SJCRH30 (cell line): ENCODE data around the gene CSN2. TPM values are rescaled to one million over a fixed set of nuclear protein-coding genes. Genes with fewer than 3 reads are reported as not detected.
A peak's percentile ranks its signal among the peaks of the same experiment; 100 is the strongest.

Source experiments
- DNase-seq, 2 experiments: peaks; one replicate each; pipeline ENCODE4 v3.0.0-alpha.2; 2015 to 2020
- H3K27ac ChIP-seq: fragments of 250-450 bp; sonication (Bioruptor Pico); 2 replicates; pipeline ENCODE4 v1.5.1; 2020; ENCODE audit warnings: mild to moderate bottlenecking, moderate library complexity
- H3K27me3 ChIP-seq: fragments of 250-450 bp; sonication (Bioruptor Pico); 2 replicates; pipeline ENCODE4 v1.5.1; 2020; ENCODE audit warnings: mild to moderate bottlenecking, moderate library complexity
- H3K36me3 ChIP-seq: fragments of 250-450 bp; sonication (Bioruptor Pico); 2 replicates; pipeline ENCODE4 v1.5.1; 2020; ENCODE audit warnings: mild to moderate bottlenecking, moderate library complexity
- H3K4me1 ChIP-seq: fragments of 250-450 bp; sonication (Bioruptor Pico); 2 replicates; pipeline ENCODE4 v1.5.1; 2020; ENCODE audit warnings: mild to moderate bottlenecking, moderate library complexity
- H3K4me3 ChIP-seq: fragments of 250-450 bp; sonication (Bioruptor Pico); 2 replicates; pipeline ENCODE4 v1.5.1; 2020; ENCODE audit warnings: mild to moderate bottlenecking, moderate library complexity
- H3K9me3 ChIP-seq: fragments of 250-450 bp; sonication (Bioruptor Pico); replicated peaks from 2 replicates; pipeline ENCODE4 v1.5.1; 2020; ENCODE audit warnings: mild to moderate bottlenecking, moderate library complexity
- total RNA-seq: library from RNA; depleted of rRNA; stranded (reverse); fragments of >200 nt; shearing (Covaris generic); gene quantifications from 2 replicates; pipeline ENCODE4 v1.2.3, GENCODE V29; 2014; rRNA removed

Gene CSN2
- total RNA-seq, result 0.13 TPM in 1 of 2 replicates, not detected in the other

GRCh38 chr4:69965628-69966027, at the start of gene CSN2:
TSS of gene CSN2 (minus strand) at chr4:69965728. CDS start at chr4:69960995, 4,733 bp downstream.
- no peaks in the 10 kb centered on the region for H3K4me1 ChIP-seq
- no peaks in the 10 kb centered on the region for H3K27me3 ChIP-seq
- DNase-seq, result no peak
- no peak within 1 kb of the TSS for H3K27ac ChIP-seq
- no peaks in the 10 kb centered on the region for H3K9me3 ChIP-seq
- no peaks in the 10 kb centered on the region for H3K36me3 ChIP-seq
- H3K4me3 ChIP-seq, result no peak within 1 kb of the TSS

- H3K9me3 ChIP-seq, result no peaks in the 10 kb centered on the region
- no peaks in the 10 kb centered on the region for H3K36me3 ChIP-seq
- no peaks in the 10 kb centered on the region for H3K27me3 ChIP-seq
- H3K4me1 ChIP-seq, result no peaks in the 10 kb centered on the region
- DNase-seq, result no peak
- H3K27ac ChIP-seq, result no peak overlapping the region
- no peak overlapping the region for H3K4me3 ChIP-seq
Measured at GRCh38 chr4:70008771-70009170, 43.2 kb upstream of the CSN2 start.

GRCh38 chr4:70002507-70002906, 37.0 kb upstream of the CSN2 start:
- no peaks in the 10 kb centered on the region for H3K4me1 ChIP-seq
- no peak overlapping the region for H3K27ac ChIP-seq
- no peaks in the 10 kb centered on the region for H3K9me3 ChIP-seq
- H3K27me3 ChIP-seq, result no peaks in the 10 kb centered on the region
- DNase-seq, result no peak
- no peak overlapping the region for H3K4me3 ChIP-seq
- H3K36me3 ChIP-seq, result no peaks in the 10 kb centered on the region

- H3K4me1 ChIP-seq, result peaks cover 2% of the 10 kb centered on the region
- no peaks in the 10 kb centered on the region for H3K36me3 ChIP-seq
- H3K9me3 ChIP-seq, result no peaks in the 10 kb centered on the region
Measured at GRCh38 chr4:70000711-70001110, 35.2 kb upstream of the CSN2 start.

GRCh38 chr4:69999420-69999819, 33.9 kb upstream of the CSN2 start:
- no peak overlapping the region for H3K27ac ChIP-seq
- H3K9me3 ChIP-seq, result no peaks in the 10 kb centered on the region
- H3K36me3 ChIP-seq, result no peaks in the 10 kb centered on the region
- peaks cover 4% of the 10 kb centered on the region for H3K4me1 ChIP-seq
- H3K27me3 ChIP-seq, result no peaks in the 10 kb centered on the region
- no peak overlapping the region for H3K4me3 ChIP-seq
- DNase-seq, result no peak

More at GRCh38 chr4:70000711-70001110, 35.2 kb upstream of the CSN2 start:
- no peaks in the 10 kb centered on the region for H3K27me3 ChIP-seq
- no peak overlapping the region for H3K27ac ChIP-seq
- no peak for DNase-seq
- H3K4me3 ChIP-seq, result no peak overlapping the region

- no peaks in the 10 kb centered on the region for H3K27me3 ChIP-seq
- peak in 1 of 2 experiments; percentile 22 for DNase-seq
- H3K36me3 ChIP-seq, result no peaks in the 10 kb centered on the region
- H3K4me1 ChIP-seq, result peaks cover 4% of the 10 kb centered on the region
- H3K27ac ChIP-seq, result no peak within 1 kb of the TSS
- H3K4me3 ChIP-seq, result no peak within 1 kb of the TSS
- no peaks in the 10 kb centered on the region for H3K9me3 ChIP-seq
Measured at GRCh38 chr4:69995526-69996016, 30.0 kb upstream of the CSN2 start, which contains the start of gene STATH. TSS of gene STATH (plus strand) at chr4:69995966. CDS start at chr4:69998438, 2,472 bp downstream.

- H3K27me3 ChIP-seq, result no peaks in the 10 kb centered on the region
- DNase-seq, result no peak
- no peak overlapping the region for H3K27ac ChIP-seq
- peaks cover 4% of the 10 kb centered on the region for H3K4me1 ChIP-seq
- H3K4me3 ChIP-seq, result no peak overlapping the region
- no peaks in the 10 kb centered on the region for H3K9me3 ChIP-seq
- no peaks in the 10 kb centered on the region for H3K36me3 ChIP-seq
Measured at GRCh38 chr4:69994782-69995181, 29.3 kb upstream of the CSN2 start.

GRCh38 chr4:69991016-69991415, 25.5 kb upstream of the CSN2 start:
- H3K9me3 ChIP-seq, result no peaks in the 10 kb centered on the region
- H3K27me3 ChIP-seq, result no peaks in the 10 kb centered on the region
- H3K4me1 ChIP-seq, result peaks cover 4% of the 10 kb centered on the region
- no peak overlapping the region for H3K4me3 ChIP-seq
- H3K27ac ChIP-seq, result no peak overlapping the region
- DNase-seq, result no peak
- H3K36me3 ChIP-seq, result no peaks in the 10 kb centered on the region

GRCh38 chr4:69986663-69987062, 21.1 kb upstream of the CSN2 start:
- DNase-seq, result no peak
- no peaks in the 10 kb centered on the region for H3K4me1 ChIP-seq
- no peaks in the 10 kb centered on the region for H3K36me3 ChIP-seq
- H3K27ac ChIP-seq, result no peak overlapping the region
- no peaks in the 10 kb centered on the region for H3K27me3 ChIP-seq
- H3K4me3 ChIP-seq, result no peak overlapping the region
- H3K9me3 ChIP-seq, result no peaks in the 10 kb centered on the region

GRCh38 chr4:69984030-69984443, 18.5 kb upstream of the CSN2 start:
- Histone ChIP-seq H3K27ac (no peak overlapping the region), H3K27me3 (no peaks in the 10 kb centered on the region), H3K36me3 (no peaks in the 10 kb centered on the region), H3K4me3 (no peak overlapping the region), H3K9me3 (no peaks in the 10 kb centered on the region), H3K4me1 (no peaks in the 10 kb centered on the region)
- DNase-seq, result peak in 1 of 2 experiments; percentile 20

GRCh38 chr4:69977582-69977981, 12.1 kb upstream of the CSN2 start:
- Histone ChIP-seq H3K36me3 (no peaks in the 10 kb centered on the region), H3K4me3 (no peak overlapping the region), H3K9me3 (no peaks in the 10 kb centered on the region), H3K4me1 (no peaks in the 10 kb centered on the region), H3K27me3 (no peaks in the 10 kb centered on the region), H3K27ac (no peak overlapping the region)
- DNase-seq, result no peak

GRCh38 chr4:69974631-69975030, 9.1 kb upstream of the CSN2 start:
- no peaks in the 10 kb centered on the region for H3K4me1 ChIP-seq
- no peaks in the 10 kb centered on the region for H3K36me3 ChIP-seq
- H3K27ac ChIP-seq, result no peak overlapping the region
- H3K27me3 ChIP-seq, result no peaks in the 10 kb centered on the region
- DNase-seq, result no peak
- no peaks in the 10 kb centered on the region for H3K9me3 ChIP-seq
- H3K4me3 ChIP-seq, result no peak overlapping the region

GRCh38 chr4:69970071-69970470, 4.5 kb upstream of the CSN2 start:
- H3K27ac ChIP-seq, result no peak overlapping the region
- H3K36me3 ChIP-seq, result no peaks in the 10 kb centered on the region

GRCh38 chr4:69957209-69957608, 8.3 kb downstream of the CSN2 start:
- Histone ChIP-seq H3K4me1 (peaks cover 13% of the 10 kb centered on the region; the same call in 1 of the 2 replicates), H3K4me3 (no peak overlapping the region), H3K9me3 (no peaks in the 10 kb centered on the region), H3K27me3 (no peaks in the 10 kb centered on the region), H3K27ac (no peak overlapping the region), H3K36me3 (no peaks in the 10 kb centered on the region)
- peak in 1 of 2 experiments; percentile 8 for DNase-seq

More at GRCh38 chr4:69970071-69970470, 4.5 kb upstream of the CSN2 start:
- H3K4me1 ChIP-seq, result no peaks in the 10 kb centered on the region
- no peaks in the 10 kb centered on the region for H3K9me3 ChIP-seq
- DNase-seq, result no peak
- no peaks in the 10 kb centered on the region for H3K27me3 ChIP-seq
- no peak overlapping the region for H3K4me3 ChIP-seq

- H3K4me3 ChIP-seq, result no peak overlapping the region
Measured at GRCh38 chr4:69951602-69952001, 13.9 kb downstream of the CSN2 start.

GRCh38 chr4:69936566-69936965, 29.0 kb downstream of the CSN2 start:
- H3K27me3 ChIP-seq, result no peaks in the 10 kb centered on the region
- no peaks in the 10 kb centered on the region for H3K4me1 ChIP-seq
- H3K27ac ChIP-seq, result no peak overlapping the region
- H3K36me3 ChIP-seq, result no peaks in the 10 kb centered on the region
- no peak overlapping the region for H3K4me3 ChIP-seq
- no peak for DNase-seq
- no peaks in the 10 kb centered on the region for H3K9me3 ChIP-seq

More at GRCh38 chr4:69951602-69952001, 13.9 kb downstream of the CSN2 start:
- no peak for DNase-seq
- Histone ChIP-seq H3K27ac (no peak overlapping the region), H3K4me1 (peaks cover 8% of the 10 kb centered on the region; the same call in 1 of the 2 replicates), H3K9me3 (no peaks in the 10 kb centered on the region), H3K27me3 (no peaks in the 10 kb centered on the region), H3K36me3 (no peaks in the 10 kb centered on the region)
